ENCODE measurements around the gene SLC17A2. TPM values are rescaled to one million over a fixed set of nuclear protein-coding genes. Genes with fewer than 3 reads are reported as not detected.

The SLC17A2 gene
- total and polyA plus RNA-seq, 2 of the 4 experiments (the other 2 are of a cell fraction) = not detected

GRCh38 chr6:25939593-25939992 is 9.1 kb upstream of the SLC17A2 start:
- peaks cover 2% of the 10 kb centered on the region; the same call in 1 of the 2 replicates for H3K27me3 ChIP-seq (ENCODE audit: control insufficient read depth, insufficient read depth, low read length)
- H3K4ac ChIP-seq (ENCODE audit: low read depth, low read length) = no peak overlapping the region
- no peak overlapping the region for H3K4me3 ChIP-seq (ENCODE audit: insufficient read depth, low read depth, low read length)
- no peaks in the 10 kb centered on the region for H3K9me3 ChIP-seq (ENCODE audit: control insufficient read depth, insufficient read depth, low read length)
- H2AK9ac ChIP-seq (replicated peaks; ENCODE audit: low read depth, low read length, poor library complexity) = no peak overlapping the region
- H2BK15ac ChIP-seq (ENCODE audit: low read depth, low read length) = no peak overlapping the region
- TF ChIP-seq FOS (IDR thresholded peaks at IDR 0.05; ENCODE audit: low read depth, low read length) (no peak), NFE2L2 (IDR thresholded peaks at IDR 0.05; ENCODE audit: low read depth, low read length) (no peak), MAZ (IDR thresholded peaks at IDR 0.05; ENCODE audit: borderline replicate concordance, low read depth, low read length) (no peak), CEBPB (IDR thresholded peaks at IDR 0.05; ENCODE audit: low read depth, low read length) (no peak), ELK1 (IDR thresholded peaks at IDR 0.05; ENCODE audit: borderline replicate concordance, low read depth, low read length) (no peak), RAD21 (IDR thresholded peaks at IDR 0.05; ENCODE audit: low read length) (no peak), RCOR1 (IDR thresholded peaks at IDR 0.05; ENCODE audit: insufficient replicate concordance, low read length) (no peak), RFX5 (IDR thresholded peaks at IDR 0.05; ENCODE audit: low read depth, low read length) (no peak), CHD1 (IDR thresholded peaks at IDR 0.05; ENCODE audit: low read depth, low read length) (no peak), POLR2A (IDR thresholded peaks at IDR 0.05; ENCODE audit: low read depth, low read length) (no peak), CTCF (conservative IDR thresholded peaks at IDR 0.05; ENCODE audit: low read depth, low read length) (no peak), MAFK (IDR thresholded peaks at IDR 0.05; ENCODE audit: low read depth, low read length) (no peak), MXI1 (IDR thresholded peaks at IDR 0.05; ENCODE audit: borderline replicate concordance, low read depth, low read length) (no peak), BHLHE40 (IDR thresholded peaks at IDR 0.05; ENCODE audit: low read depth, low read length) (no peak), SMC3 (IDR thresholded peaks at IDR 0.05; ENCODE audit: low read depth, low read length) (no peak)
- TF ChIP-seq, protein P1, sequence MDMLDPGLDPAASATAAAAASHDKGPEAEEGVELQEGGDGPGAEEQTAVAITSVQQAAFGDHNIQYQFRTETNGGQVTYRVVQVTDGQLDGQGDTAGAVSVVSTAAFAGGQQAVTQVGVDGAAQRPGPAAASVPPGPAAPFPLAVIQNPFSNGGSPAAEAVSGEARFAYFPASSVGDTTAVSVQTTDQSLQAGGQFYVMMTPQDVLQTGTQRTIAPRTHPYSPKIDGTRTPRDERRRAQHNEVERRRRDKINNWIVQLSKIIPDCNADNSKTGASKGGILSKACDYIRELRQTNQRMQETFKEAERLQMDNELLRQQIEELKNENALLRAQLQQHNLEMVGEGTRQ (IDR thresholded peaks at IDR 0.05; ENCODE audit: low read depth, low read length) = no peak
- no peak overlapping the region for H3K56ac ChIP-seq (ENCODE audit: extremely low read depth, insufficient read depth, low read length)
- no peaks in the 10 kb centered on the region for H3K4me1 ChIP-seq (ENCODE audit: control insufficient read depth, insufficient read depth, low read length)
- H3K14ac ChIP-seq (replicated peaks; ENCODE audit: low read depth, low read length) = no peak overlapping the region
- no peaks in the 10 kb centered on the region for H3K79me1 ChIP-seq (ENCODE audit: low read depth in 1 of 2, low read length in 2 of 2)
- H3K18ac ChIP-seq (ENCODE audit: low read depth, low read length) = no peak overlapping the region
- POLR2A ChIA-PET (ENCODE audit: unreplicated experiment) = no interaction called here
- no peak overlapping the region for H2BK5ac ChIP-seq (ENCODE audit: low read depth, low read length, poor library complexity, severe bottlenecking)
- DNase-seq (no peak), ATAC-seq (ENCODE audit: low read depth) (no peak)
- no peak overlapping the region for H2AK5ac ChIP-seq (ENCODE audit: low read depth, low read length)
- H3K27ac ChIP-seq (ENCODE audit: insufficient read depth, low read length) = no peak overlapping the region
- intact Hi-C loops (cut with micrococcal nuclease) (no loop called here), dilution Hi-C loops (cut with HindIII; ENCODE audit: low sequenced_read_pairs, unreplicated experiment) (no loop called here), in situ Hi-C loops (cut with MboI; ENCODE audit: low sequenced_read_pairs) (no loop called here)
- no peak overlapping the region for H4K91ac ChIP-seq (ENCODE audit: insufficient read depth, low read depth, low read length)
- H3K4me2 ChIP-seq (ENCODE audit: low read depth, low read length) = no peak overlapping the region
- no CpG with 5 or more reads among the region's 2 CpGs for WGBS, 2 experiments (ENCODE audit: extremely low coverage in 2 of 2, insufficient read length in 1 of 2)
- CTCF ChIA-PET = no interaction called here
- H3K36me3 ChIP-seq (ENCODE audit: control insufficient read depth, insufficient read depth, low read length) = no peaks in the 10 kb centered on the region
- no peak overlapping the region for H2BK20ac ChIP-seq (ENCODE audit: low read depth, low read length)
- H3K9me1 ChIP-seq (ENCODE audit: insufficient read depth, low read length) = no peaks in the 10 kb centered on the region
- H2BK120ac ChIP-seq (ENCODE audit: low read depth, low read length) = no peak overlapping the region
- no peak overlapping the region for H4K8ac ChIP-seq (ENCODE audit: low read depth in 2 of 2, low read length in 2 of 2)
- no peak overlapping the region for H3K9ac ChIP-seq (ENCODE audit: low read depth, low read length)
- no peak overlapping the region for H3K23ac ChIP-seq (ENCODE audit: low read depth, low read length)
- H4K5ac ChIP-seq (ENCODE audit: low read depth, low read length) = no peak overlapping the region
- no peaks in the 10 kb centered on the region for H4K20me1 ChIP-seq (ENCODE audit: insufficient read depth, low read length)
- H2AFZ ChIP-seq (replicated peaks; ENCODE audit: low read length, poor library complexity) = no peak overlapping the region
- no TSS peak for BruUV-seq (replicated peaks)

Data from IMR-90 (cell line).